Thoracic aorta (tissue), 2 donors: ENCODE measurements around the gene PDE6B. TPM values are rescaled to one million over a fixed set of nuclear protein-coding genes. Genes with fewer than 3 reads are reported as not detected.

Experiments
- ATAC-seq: fragments of 150-250 bp; one replicate; pipeline ENCODE4 v1.8.0; 2017; ENCODE audit warnings: low read depth; ENCODE audit not compliant: insufficient number of reproducible peaks, low FRiP score
- DNase-seq: peaks from one replicate; pipeline ENCODE4 v3.0.0-alpha.2; 2020; ENCODE audit warnings: low spot score
- H3K27ac ChIP-seq, 2 donors: fragments of 200-600 bp; sonication (generic); 1 replicate in 1 of 2; 2 replicates in 1 of 2; pipeline ENCODE4 v1.5.1; 2016; ENCODE audit warnings: mild to moderate bottlenecking in 2 of 2, moderate library complexity in 2 of 2
- H3K27me3 ChIP-seq: fragments of 200-600 bp; sonication (generic); replicated peaks from 2 replicates; pipeline ENCODE4 v1.6.0; 2016; ENCODE audit warnings: mild to moderate bottlenecking; ENCODE audit not compliant: insufficient read depth
- H3K36me3 ChIP-seq: fragments of 200-600 bp; sonication (generic); one replicate; pipeline ENCODE4 v1.5.1; 2016
- H3K4me1 ChIP-seq, 2 donors: fragments of 200-600 bp; sonication (generic); 1 replicate in 1 of 2; 2 replicates in 1 of 2; pipeline versions ENCODE4 v1.5.1 to v1.6.0; 2016; ENCODE audit warnings: low read depth in 2 of 2, mild to moderate bottlenecking in 1 of 2; ENCODE audit not compliant: control insufficient read depth in 1 of 2
- H3K4me3 ChIP-seq: fragments of 200-600 bp; sonication (generic); 2 replicates; pipeline ENCODE4 v1.5.1; 2016; ENCODE audit warnings: mild to moderate bottlenecking
- H3K9me3 ChIP-seq: fragments of 200-600 bp; sonication (generic); 2 replicates; pipeline ENCODE4 v1.5.1; 2016
- CTCF ChIP-seq: fragments of 200-600 bp; sonication (generic); IDR thresholded peaks from one replicate; pipeline ENCODE4 v1.5.1; 2019; ENCODE audit warnings: antibody characterized with exemption
- total RNA-seq, 2 donors: library from RNA; depleted of rRNA; stranded (reverse); fragments of >200 nt; gene quantifications; one replicate each; pipeline versions ENCODE4 v1.1.0 to v1.2.3, GENCODE V29; 2016

Gene PDE6B
- total RNA-seq, 2 donors from 2014 or later: 1.8 to 3.6 TPM

- no peaks in the 10 kb centered on the region for H3K9me3 ChIP-seq
- TF ChIP-seq CTCF: no peak
- no peak overlapping the region for H3K4me3 ChIP-seq
- H3K27me3 ChIP-seq: no peaks in the 10 kb centered on the region
- no peak overlapping the region for H3K27ac ChIP-seq
- H3K36me3 ChIP-seq: peaks cover 12% of the 10 kb centered on the region
- peaks cover 18 to 25% of the 10 kb centered on the region in 2 donors for H3K4me1 ChIP-seq
- ATAC-seq (no peak), DNase-seq (no peak)
Measured at GRCh38 chr4:675980-676870, 50.9 kb downstream of the PDE6B start.

- Histone ChIP-seq H3K4me3 (no peak overlapping the region), H3K36me3 (peaks cover 6% of the 10 kb centered on the region), H3K27me3 (no peaks in the 10 kb centered on the region), H3K27ac (no peak overlapping the region), H3K4me1 (peaks cover 18 to 25% of the 10 kb centered on the region in 2 donors), H3K9me3 (no peaks in the 10 kb centered on the region)
- ATAC-seq: no peak
- DNase-seq: no peak
- no peak for TF ChIP-seq CTCF
Measured at GRCh38 chr4:676871-677235, 51.5 kb downstream of the PDE6B start.

GRCh38 chr4:677431-678293, 52.3 kb downstream of the PDE6B start:
- ATAC-seq (no peak), DNase-seq (no peak)
- TF ChIP-seq CTCF: no peak
- Histone ChIP-seq H3K36me3 (no peaks in the 10 kb centered on the region), H3K27ac (no peak overlapping the region), H3K27me3 (no peaks in the 10 kb centered on the region), H3K4me3 (no peak overlapping the region), H3K9me3 (no peaks in the 10 kb centered on the region), H3K4me1 (peaks cover 18 to 25% of the 10 kb centered on the region in 2 donors)

GRCh38 chr4:678331-679103, 53.1 kb downstream of the PDE6B start:
- TF ChIP-seq CTCF: no peak
- DNase-seq (no peak), ATAC-seq (no peak)
- Histone ChIP-seq H3K27ac (no peak overlapping the region), H3K9me3 (no peaks in the 10 kb centered on the region), H3K36me3 (no peaks in the 10 kb centered on the region), H3K4me3 (no peak overlapping the region), H3K27me3 (no peaks in the 10 kb centered on the region), H3K4me1 (peaks cover 14 to 18% of the 10 kb centered on the region in 2 donors)
